Ectodermal cell (in vitro differentiated cells): Measurements from ENCODE around the gene RAPGEF1.
A peak's percentile ranks its signal among the peaks of the same experiment; 100 is the strongest.

Source experiments
- H3K27ac ChIP-seq: 2 replicates; pipeline ENCODE4 v1.7.0; 2013; ENCODE audit warnings: mild to moderate bottlenecking, low read depth, low read length; ENCODE audit not compliant: insufficient read depth, poor library complexity, severe bottlenecking
- H3K27me3 ChIP-seq: 2 replicates; pipeline ENCODE4 v1.7.0; 2013; ENCODE audit warnings: mild to moderate bottlenecking, low read length; ENCODE audit not compliant: insufficient read depth, control insufficient read depth, poor library complexity, severe bottlenecking
- H3K36me3 ChIP-seq: one replicate; pipeline ENCODE4 v1.7.0; 2013; ENCODE audit warnings: low read length; ENCODE audit not compliant: control insufficient read depth, insufficient read depth
- H3K4me1 ChIP-seq: one replicate; pipeline ENCODE4 v1.7.0; 2013; ENCODE audit warnings: low read length; ENCODE audit not compliant: control insufficient read depth, insufficient read depth
- H3K4me3 ChIP-seq: 2 replicates; pipeline ENCODE4 v1.7.0; 2013; ENCODE audit warnings: low read depth, low read length, control low read depth; ENCODE audit not compliant: insufficient read depth
- H3K9me3 ChIP-seq: 2 replicates; pipeline ENCODE4 v1.7.0; 2013; ENCODE audit warnings: mild to moderate bottlenecking, low read length, moderate library complexity; ENCODE audit not compliant: control insufficient read depth
- WGBS, 2 experiments: methylation state at CpG; one replicate each; pipeline ENCODE4 v1.1.7; 2013; ENCODE audit warnings: missing lambda C conversion rate in 2 of 2; 5-methylcytosine and 5-hydroxymethylcytosine counted together

RAPGEF1 gene

DNA sequence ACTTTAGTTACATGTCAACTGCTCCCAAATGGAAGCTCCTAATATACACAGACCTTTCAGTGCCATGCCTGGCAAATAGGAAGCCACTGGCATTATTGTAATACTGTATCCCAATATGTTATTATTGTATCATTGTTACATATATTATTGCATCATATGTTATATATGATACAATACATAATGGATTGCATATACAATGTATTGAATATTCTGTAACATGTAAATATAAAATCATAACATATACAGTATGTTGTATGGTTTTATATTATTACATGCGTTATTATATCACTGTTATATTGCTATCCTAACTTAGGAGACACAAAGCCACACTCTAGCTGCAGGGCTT lies 38.5 kb downstream of the RAPGEF1 start:
- Histone ChIP-seq H3K9me3 (no peaks in the 10 kb centered on the region), H3K4me3 (no peak overlapping the region), H3K36me3 (no peaks in the 10 kb centered on the region), H3K27ac (no peak overlapping the region), H3K4me1 (peaks cover 12% of the 10 kb centered on the region), H3K27me3 (no peaks in the 10 kb centered on the region)
- no CpG with 5 or more reads among the region's 1 CpG for WGBS, 2 experiments

DNA sequence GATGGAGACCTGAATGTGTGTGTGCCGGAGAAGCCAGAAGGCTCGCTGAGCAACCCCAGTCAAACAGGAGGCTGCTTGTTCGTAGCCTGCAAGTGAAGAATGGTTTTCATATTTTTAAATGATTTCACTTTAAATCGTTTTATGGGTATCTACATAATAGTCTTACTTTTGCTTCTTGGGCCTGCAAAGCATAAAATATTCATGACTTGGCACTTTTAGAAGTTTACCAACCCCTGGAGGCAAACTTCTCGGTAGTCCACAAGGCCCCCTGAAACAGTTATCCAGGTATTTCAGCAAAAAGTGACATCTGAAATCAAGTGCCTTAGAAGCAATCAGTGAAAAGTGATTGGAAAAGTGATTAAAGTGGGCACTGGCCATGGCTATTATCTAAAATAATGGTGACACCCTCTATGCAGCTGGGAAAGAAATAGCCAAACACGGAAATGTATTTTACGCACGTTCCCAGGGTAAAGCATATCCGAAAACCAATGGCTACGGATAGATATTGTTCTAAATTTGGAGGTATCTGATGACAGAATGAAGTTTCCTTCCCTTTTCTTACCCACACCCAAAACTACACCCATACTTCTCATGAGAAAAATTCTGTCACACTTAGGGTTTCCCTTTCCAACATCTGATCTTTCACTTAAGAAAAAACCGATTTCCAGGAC lies 39.0 kb downstream of the RAPGEF1 start:
- no peaks in the 10 kb centered on the region for H3K36me3 ChIP-seq
- 94 to 96% methylated on average over 10 to 11 of the region's 11 CpGs for WGBS, 2 experiments
- H3K27me3 ChIP-seq = no peaks in the 10 kb centered on the region
- no peaks in the 10 kb centered on the region for H3K9me3 ChIP-seq
- H3K4me1 ChIP-seq = peaks cover 17% of the 10 kb centered on the region
- H3K4me3 ChIP-seq = no peak overlapping the region
- H3K27ac ChIP-seq = no peak overlapping the region

DNA sequence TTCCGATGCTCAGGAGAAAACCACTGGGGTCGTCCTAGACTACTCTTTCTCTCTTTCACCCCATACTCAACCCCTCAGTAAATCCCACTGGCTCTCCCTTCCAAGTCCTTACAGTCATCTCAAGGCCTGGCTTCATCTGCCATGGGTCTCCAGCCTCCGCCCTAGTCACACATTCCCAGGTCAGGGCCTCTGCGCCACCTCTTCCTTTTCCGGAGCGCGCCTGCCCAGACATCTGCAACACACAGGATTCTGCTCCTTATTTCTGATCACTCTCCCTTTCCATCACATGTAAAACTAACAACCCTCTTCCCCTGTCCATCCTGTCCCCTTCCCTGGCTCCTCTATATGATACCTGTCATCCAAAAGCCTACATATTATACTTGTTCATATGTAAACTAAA lies 39.8 kb downstream of the RAPGEF1 start:
- 94% methylated on average over 7 of the region's 7 CpGs for WGBS, 2 experiments
- no peaks in the 10 kb centered on the region for H3K27me3 ChIP-seq
- H3K27ac ChIP-seq = no peak overlapping the region
- H3K4me1 ChIP-seq = peaks cover 25% of the 10 kb centered on the region
- H3K4me3 ChIP-seq = no peak overlapping the region
- no peaks in the 10 kb centered on the region for H3K9me3 ChIP-seq
- H3K36me3 ChIP-seq = no peaks in the 10 kb centered on the region

DNA sequence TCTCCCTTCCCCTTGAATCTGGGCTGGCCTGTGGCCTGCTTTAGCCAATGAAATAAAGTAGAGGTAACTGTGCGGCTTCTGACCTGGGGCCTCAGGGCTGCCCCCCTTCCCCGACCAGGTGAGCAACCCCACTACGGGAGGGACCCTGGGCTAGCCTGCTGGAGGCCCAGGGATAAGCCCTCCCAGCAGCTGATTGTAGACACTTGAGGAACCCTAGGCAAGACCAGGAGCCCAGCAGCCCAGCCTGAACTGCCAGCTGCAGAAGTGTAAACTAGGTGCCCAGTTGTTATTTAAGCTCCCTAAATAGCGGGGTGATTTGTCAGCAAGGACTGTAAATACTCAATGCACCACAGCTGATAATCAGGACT lies 41.3 kb downstream of the RAPGEF1 start:
- H3K36me3 ChIP-seq = no peaks in the 10 kb centered on the region
- no peaks in the 10 kb centered on the region for H3K9me3 ChIP-seq
- H3K27ac ChIP-seq = no peak overlapping the region
- no peak overlapping the region for H3K4me3 ChIP-seq
- H3K4me1 ChIP-seq = peaks cover 39% of the 10 kb centered on the region
- 78 to 80% methylated on average over 4 of the region's 4 CpGs for WGBS, 2 experiments
- H3K27me3 ChIP-seq = no peaks in the 10 kb centered on the region

DNA sequence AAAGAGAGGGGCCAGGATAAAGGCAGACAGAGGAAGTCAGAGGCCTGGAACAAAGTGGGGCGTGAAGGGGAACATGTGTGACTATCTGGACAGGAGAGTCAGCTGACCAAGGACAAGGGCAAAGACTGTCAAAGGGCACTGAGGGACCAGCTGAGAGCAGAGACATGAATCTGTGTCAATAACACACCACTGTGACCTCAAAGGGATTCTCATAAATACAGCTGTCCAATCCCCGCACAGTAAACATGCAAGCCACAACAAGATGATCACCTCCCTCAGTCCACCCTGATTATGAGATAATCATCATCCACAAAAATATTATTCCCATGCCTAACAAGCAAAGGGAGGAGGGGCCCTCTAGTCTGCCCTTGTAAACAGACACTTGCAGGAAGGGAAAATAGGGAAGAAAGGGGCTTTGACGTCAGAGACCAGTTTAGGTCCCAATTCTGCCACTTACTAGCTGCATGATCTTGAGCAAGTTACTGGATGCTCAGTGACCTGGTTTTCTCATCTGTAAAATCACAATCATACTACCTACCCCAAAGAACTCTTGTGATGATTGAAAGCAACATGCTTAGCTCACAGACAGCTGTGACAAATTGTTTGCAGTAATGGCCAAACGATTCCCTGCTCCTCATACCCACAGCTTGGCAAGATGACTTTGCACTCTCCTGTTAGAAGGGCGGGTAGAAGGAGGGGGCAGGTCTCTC lies 41.8 kb downstream of the RAPGEF1 start:
- H3K9me3 ChIP-seq = no peaks in the 10 kb centered on the region
- peaks cover 40% of the 10 kb centered on the region for H3K4me1 ChIP-seq
- H3K4me3 ChIP-seq = no peak overlapping the region
- H3K27ac ChIP-seq = no peak overlapping the region
- no peaks in the 10 kb centered on the region for H3K36me3 ChIP-seq
- H3K27me3 ChIP-seq = no peaks in the 10 kb centered on the region
- 73 to 74% methylated on average over 5 of the region's 5 CpGs for WGBS, 2 experiments

DNA sequence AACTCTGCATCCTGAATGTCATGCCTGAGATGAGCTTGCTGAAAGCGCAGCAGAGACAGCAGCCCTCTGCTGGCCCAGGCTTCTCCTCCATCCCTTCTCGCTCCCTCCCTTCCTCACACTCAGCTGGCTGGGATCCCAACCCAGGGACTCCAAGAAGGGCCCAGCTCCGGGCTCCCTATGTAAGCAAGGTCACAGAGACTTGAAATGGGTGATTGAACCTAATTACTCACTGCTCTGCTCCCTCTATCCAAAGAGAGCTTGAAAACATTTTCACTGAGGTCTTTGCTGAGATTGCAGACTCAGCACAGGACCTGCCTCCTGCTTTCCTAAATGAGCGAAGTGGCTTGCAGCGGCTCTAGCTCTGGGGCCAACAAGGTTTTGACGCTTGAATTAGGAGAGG lies 42.8 kb downstream of the RAPGEF1 start:
- Histone ChIP-seq H3K27me3 (no peaks in the 10 kb centered on the region), H3K9me3 (no peaks in the 10 kb centered on the region), H3K4me3 (no peak overlapping the region), H3K4me1 (peaks cover 40% of the 10 kb centered on the region), H3K27ac (no peak overlapping the region), H3K36me3 (no peaks in the 10 kb centered on the region)
- WGBS, 2 experiments = 62 to 65% methylated on average over 6 of the region's 6 CpGs

DNA sequence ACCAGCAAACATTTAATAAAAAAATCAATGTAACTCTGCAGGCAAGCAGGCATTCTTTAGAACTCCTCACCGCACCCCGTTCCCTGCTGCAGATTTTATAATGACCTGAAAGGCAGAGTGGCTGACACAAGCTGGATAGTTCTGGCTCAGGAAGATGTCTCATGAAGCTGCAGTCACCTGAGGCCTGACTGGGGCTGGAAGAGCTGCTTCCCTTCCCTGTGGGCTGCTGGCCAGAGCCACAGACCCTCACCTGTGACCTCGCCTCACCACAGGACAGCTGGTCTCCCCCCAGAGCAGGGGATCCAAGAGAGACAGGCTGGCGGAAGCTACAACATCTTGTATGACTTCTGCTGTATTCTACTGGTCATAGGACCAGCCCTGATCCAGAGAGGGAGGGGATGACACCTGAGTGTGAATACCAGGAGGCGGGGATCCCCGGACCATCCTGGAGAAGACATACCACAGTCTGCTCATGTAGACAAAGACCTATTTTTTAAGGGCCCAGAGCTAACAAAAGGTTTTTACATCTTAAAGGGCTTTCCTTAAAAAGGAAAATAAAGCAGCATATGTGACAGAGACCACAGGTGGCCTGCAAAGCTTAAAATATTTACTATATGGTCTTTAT lies 43.9 kb downstream of the RAPGEF1 start:
- no peaks in the 10 kb centered on the region for H3K36me3 ChIP-seq
- H3K27me3 ChIP-seq = no peaks in the 10 kb centered on the region
- no peak overlapping the region for H3K4me3 ChIP-seq
- H3K4me1 ChIP-seq = peaks cover 40% of the 10 kb centered on the region
- WGBS, 2 experiments = 66 to 75% methylated on average over 6 of the region's 6 CpGs
- no peaks in the 10 kb centered on the region for H3K9me3 ChIP-seq
- no peak overlapping the region for H3K27ac ChIP-seq

DNA sequence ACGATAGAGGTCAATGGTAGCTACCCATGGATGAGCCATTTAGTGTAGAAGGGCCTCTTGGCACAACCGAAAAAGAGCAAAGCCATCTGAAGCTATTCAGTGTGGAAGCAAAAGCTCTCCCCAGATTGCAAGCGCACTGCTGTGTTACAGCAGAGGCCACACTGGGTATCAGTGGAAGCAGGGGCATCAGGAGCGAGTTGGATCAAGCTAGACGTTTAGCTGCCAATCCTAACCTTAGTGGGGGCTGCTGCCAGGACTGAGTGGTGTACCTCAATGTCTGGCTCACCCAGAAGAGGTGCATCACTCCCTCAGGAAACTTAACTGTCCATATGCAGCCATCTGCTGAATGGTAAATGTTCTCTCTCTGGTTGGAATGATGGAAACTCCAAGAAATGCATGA lies 44.5 kb downstream of the RAPGEF1 start:
- WGBS, 2 experiments = 89 to 90% methylated on average over 5 of the region's 5 CpGs
- Histone ChIP-seq H3K4me3 (no peak overlapping the region), H3K4me1 (peaks cover 40% of the 10 kb centered on the region), H3K36me3 (no peaks in the 10 kb centered on the region), H3K27ac (no peak overlapping the region), H3K9me3 (no peaks in the 10 kb centered on the region), H3K27me3 (no peaks in the 10 kb centered on the region)

DNA sequence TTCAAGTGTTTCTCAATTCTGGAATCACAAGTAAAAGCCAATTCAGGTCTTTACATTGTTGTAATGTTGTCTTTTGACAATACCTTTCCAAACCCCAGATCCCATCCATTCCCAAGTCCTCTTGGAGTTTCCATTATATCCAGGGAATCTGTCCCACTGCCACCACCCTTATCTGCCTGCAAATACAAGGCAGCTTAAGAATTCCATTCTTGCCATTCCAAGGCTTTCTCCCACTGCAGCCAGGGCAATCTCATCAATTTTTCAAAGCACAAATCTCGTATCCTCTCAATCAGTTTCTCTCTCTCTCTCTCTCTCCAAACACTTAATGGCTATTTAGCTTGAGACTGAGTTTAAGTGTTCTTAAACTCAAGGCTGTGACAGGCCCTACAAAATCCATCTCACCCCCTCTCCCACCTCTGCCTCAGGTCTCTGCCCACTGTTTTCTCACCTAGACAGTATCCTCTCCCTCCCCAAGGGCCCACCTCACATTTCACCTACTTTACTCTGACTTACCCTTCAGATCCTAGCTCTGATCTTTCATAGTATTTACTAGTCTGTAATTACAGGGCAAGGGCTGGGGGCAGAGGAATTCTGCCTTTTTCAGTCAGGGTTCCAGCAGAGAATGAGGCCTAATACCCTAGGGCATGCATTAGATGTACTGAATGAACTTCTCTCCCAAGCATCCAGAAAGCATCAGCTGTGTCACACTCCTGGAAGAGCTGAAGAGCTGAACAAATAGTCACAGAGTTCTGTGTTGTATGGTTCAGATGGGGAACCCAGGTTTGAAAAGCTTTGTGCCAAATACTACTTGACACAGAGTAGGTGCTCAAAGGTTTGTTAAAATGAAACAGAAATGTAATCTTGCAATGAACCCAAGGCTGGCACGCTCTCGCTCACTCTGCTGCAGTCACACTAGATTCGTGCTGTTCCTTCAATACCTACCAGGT lies 46.0 kb downstream of the RAPGEF1 start:
- H3K4me1 ChIP-seq = peaks cover 40% of the 10 kb centered on the region
- no peaks in the 10 kb centered on the region for H3K27me3 ChIP-seq
- peak overlapping the region; percentile 17 for H3K27ac ChIP-seq
- WGBS, 2 experiments = 82 to 88% methylated on average over 4 of the region's 4 CpGs
- no peaks in the 10 kb centered on the region for H3K9me3 ChIP-seq
- no peak overlapping the region for H3K4me3 ChIP-seq
- no peaks in the 10 kb centered on the region for H3K36me3 ChIP-seq
